Measurements from ENCODE around the gene GNB1.

GNB1 gene

DNA sequence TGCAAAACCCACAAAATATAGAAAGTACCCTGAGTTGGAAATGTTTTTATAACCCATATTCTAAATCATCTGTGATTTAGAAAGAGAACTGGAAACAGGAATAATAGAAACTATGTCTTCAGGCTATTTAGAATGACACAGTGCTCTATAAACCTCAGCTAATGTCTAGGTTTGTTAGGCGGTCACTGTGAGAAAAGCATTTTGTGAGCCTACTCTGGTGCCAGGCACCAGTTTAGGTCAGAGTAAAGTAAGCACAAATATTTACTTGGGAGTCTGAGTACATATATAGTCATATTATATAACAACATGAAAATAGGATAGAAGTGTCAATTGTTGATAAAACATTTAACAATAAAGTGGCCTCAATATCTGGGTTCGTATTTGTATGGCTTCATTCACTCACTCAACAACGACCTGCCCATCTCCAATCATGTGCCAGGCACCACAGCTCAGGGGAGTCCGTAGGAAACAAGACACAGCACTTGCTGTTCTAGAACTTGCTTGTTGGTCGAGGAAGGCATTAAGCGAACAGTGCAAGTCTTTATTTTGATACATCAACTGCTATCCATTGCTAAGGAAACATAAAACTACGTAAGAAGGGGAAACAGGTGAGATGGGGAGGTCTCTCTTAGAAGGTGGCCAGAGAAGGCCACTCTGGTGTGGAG, 37.2 kb downstream of the GNB1 start:
- TF ChIP-seq, protein P1, sequence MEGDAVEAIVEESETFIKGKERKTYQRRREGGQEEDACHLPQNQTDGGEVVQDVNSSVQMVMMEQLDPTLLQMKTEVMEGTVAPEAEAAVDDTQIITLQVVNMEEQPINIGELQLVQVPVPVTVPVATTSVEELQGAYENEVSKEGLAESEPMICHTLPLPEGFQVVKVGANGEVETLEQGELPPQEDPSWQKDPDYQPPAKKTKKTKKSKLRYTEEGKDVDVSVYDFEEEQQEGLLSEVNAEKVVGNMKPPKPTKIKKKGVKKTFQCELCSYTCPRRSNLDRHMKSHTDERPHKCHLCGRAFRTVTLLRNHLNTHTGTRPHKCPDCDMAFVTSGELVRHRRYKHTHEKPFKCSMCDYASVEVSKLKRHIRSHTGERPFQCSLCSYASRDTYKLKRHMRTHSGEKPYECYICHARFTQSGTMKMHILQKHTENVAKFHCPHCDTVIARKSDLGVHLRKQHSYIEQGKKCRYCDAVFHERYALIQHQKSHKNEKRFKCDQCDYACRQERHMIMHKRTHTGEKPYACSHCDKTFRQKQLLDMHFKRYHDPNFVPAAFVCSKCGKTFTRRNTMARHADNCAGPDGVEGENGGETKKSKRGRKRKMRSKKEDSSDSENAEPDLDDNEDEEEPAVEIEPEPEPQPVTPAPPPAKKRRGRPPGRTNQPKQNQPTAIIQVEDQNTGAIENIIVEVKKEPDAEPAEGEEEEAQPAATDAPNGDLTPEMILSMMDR (conservative IDR thresholded peaks at IDR 0.05), result no peak
- peak overlapping the region; percentile 99 for H3K27ac ChIP-seq

- TF ChIP-seq, protein P1 (conservative IDR thresholded peaks at IDR 0.05), result no peak
- H3K27ac ChIP-seq, result peak overlapping the region; percentile 99
Observed at GRCh38 chr1:1852619-1853414, 38.1 kb downstream of the GNB1 start.

DNA sequence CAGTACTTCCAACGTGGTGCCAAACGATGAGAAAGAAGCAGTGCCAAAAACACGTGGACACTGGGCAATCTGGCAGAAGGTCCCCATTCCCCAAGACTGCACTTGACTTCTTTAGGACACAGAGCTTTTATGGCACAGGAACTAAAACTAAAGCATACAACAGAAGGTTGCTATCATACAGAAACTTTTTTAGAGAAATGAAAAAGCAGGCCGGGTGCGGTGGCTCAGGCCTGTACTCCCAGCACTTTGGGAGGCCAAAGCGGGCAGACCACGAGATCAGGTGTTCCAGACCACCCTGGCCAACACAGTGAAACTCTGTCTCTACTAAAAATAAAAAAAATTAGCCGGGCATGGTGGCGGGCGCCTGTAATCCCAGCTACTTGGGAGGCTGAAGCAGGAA, 43.0 kb downstream of the GNB1 start:
- peak overlapping the region; percentile 77 for H3K27ac ChIP-seq

GRCh38 chr1:1847061-1847850, 43.6 kb downstream of the GNB1 start:
- TF ChIP-seq, protein P1 (conservative IDR thresholded peaks at IDR 0.05), result no peak
- H3K27ac ChIP-seq, result peak overlapping the region; percentile 77

More for the DNA sequence above, 43.0 kb downstream of the GNB1 start:
- TF ChIP-seq, protein P1 (conservative IDR thresholded peaks at IDR 0.05), result no peak

DNA sequence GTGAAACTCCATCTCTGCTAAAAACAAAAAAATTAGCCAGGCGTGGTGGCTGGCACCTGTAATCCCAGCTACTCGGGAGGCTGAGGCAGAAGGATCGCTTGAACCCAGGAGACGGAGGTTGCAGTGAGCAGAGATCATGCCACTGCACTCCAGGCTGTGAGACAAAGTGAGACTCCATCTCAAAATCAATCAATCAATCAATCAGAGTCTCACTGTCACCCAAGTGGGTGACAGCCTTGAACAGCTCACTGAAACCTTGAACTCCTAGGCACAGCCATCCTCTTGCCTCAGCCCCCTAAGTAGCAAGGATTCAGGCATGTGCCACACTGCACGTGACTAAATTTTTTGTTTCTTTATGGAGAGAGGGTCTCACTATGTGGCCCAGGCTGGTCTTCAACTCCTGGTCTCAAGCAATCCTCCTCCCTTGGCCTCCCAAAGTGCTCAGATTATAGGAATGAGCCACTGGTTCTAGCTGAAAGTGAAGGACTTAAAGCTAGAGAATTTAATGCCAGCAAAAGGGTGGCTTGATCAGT, 44.4 kb downstream of the GNB1 start:
- TF ChIP-seq, protein P1 (conservative IDR thresholded peaks at IDR 0.05), result no peak

DNA sequence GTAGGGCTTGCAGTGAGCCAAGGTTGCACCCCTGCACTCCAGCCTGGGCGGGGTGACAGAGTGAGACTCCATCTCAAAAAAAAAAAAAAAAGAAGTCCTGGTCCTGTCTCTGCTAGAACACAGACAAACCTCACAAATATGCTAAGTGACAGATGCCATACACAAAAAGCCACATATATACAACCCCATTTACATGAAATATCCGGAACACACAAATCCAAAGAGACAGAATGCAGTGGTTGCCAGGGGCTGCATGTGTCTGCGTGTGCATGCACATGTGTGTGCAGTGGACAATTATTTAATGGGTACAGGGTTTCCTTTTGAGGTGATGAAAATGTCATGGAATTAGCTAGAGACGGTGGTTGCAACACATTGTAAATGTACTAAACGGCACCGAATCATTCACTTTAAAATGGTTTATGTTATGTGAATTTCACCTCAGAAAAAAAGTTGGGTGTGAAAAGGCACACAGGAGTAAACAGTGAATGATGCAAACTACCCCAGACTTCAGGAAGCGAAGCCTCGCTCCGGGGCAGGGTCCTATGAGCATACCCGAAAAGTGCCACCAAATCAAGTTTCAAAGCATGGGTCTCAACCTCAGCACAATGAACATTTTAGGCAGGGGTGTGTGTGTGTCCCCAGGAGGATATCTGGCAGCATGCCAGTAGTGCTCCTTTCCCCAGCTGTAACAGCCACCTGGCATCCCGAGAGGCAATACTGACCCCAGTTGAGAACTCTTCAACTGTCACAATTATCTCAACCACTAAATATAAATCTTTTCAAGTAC, 48.3 kb downstream of the GNB1 start:
- TF ChIP-seq, protein P1 (conservative IDR thresholded peaks at IDR 0.05), result no peak
- H3K27ac ChIP-seq, result peak overlapping the region; percentile 77

More for the DNA sequence above, 44.4 kb downstream of the GNB1 start:
- peak overlapping the region; percentile 77 for H3K27ac ChIP-seq

Data from VCaP (cell line).